CD4-positive, alpha-beta T cell treated with Interleukin-21 for 1 hour (primary cell): ENCODE results near the gene RBM19.
"Not testable (repeated sequence)": the region's sequence is repeated elsewhere in the genome, so short reads cannot be mapped to it uniquely, and the experiment has no call there.

Source experiments
- DNase-seq: peaks from one replicate; pipeline ENCODE4 v3.0.0-alpha.2; 2020

Gene RBM19

DNA sequence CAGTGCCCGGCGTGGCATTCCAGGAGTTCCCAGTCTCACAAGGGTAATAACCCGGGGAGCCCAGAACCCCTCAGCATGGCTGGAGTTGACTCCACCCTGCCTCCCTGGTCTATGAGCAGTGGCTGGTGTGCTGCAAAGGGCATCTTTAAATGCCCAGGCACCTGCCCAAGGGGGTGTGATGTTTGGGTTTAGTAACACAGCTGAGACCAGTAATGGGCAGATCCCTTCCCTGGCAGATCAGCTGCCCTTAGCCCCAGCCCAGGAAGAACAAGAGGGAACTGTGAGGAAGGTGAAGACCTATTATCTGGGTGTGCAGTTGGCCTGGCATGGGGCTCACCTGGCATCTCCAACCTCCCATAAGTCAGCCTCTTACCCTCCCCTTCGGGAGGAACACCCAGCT lies 35.9 kb downstream of the RBM19 start:
- DNase-seq = no peak

DNA sequence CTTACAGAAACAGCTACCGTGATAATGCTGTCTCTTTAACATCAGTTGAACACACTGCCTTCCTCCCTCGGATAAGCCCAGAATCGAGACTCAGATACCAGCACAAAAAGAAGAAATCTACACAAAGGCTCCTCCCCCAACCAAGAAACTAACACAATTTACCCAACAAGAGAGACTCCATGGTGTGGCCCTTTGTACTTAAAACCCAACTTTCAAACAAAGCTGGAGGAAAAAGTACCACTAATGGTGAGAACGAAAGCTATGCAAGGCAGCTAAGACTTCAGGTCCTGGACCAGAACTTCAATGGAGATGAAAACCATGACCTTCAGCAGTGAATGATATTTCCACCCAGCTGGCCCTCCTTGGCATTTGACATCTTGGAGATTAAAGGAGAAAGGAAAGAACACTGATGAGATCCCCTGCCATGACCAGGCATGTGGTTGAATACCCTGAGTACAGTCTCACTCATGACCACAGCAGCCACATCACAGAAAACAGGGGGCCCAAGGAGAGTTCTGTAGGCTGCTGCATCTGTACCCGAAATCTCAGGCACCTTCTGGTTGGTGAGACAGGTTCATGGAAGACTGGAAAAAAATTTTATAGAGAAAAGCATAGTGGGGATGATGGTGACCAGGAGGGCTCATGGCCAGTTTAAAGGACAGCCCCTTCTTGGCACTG lies 36.7 kb downstream of the RBM19 start:
- DNase-seq = no peak

DNA sequence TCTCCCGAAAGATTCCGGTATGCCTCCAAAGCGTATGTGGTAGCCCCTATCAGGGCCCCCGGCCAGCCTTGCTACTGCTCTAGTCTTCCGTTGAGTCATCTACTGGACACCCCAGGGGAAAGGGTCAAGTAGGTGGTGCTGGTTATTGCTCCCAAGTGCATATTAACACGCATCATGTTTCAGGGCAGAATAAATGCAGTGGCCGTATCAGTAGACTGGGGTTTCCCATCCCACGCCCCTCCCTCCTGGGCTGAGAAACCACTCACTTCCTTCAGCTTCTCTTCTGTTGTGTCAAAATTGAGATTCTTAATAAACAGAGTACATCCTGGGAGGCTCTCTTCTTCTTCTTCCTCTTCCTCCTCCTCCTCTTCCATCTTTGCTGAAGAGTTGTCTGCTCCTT lies 39.3 kb downstream of the RBM19 start:
- no peak for DNase-seq

DNA sequence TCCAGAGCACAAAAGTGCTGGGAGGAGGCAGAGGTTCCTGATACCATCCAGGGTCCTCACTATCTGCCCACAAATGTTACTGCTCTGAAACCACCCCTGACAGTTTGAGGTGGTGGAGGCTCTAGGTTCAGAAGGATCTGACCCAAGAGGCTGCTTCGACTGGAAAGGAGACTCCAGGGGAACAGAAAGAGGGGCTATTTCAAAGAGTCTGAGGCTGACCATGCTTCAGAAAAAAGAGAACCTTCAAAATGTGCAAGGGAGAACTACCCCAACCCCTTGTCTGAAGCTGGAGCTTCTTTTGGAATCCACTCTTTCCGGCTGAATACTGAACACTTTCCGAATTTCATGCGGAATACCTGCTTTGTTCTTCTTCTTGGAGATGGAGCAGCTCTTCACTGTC lies 41.8 kb downstream of the RBM19 start:
- no peak for DNase-seq

DNA sequence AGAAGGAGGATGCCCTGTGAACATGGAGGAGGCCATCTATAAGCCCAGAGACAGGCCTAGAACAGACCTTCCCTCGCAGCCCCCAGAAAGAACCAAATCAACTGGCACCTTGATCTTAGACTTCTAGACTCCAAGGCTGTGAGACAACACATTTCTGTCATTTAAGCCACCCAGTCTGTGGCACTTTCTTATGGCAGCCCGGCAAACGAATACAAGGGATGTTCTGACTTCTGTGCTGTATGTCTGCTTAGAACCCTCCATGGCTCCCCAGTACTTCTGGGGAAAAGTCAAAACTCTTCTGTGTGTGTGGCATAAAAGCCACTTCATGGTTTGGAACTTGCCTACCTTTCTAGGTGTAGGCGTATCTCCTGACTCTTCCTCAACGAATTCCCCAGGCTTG lies 42.9 kb downstream of the RBM19 start:
- DNase-seq = no peak

DNA sequence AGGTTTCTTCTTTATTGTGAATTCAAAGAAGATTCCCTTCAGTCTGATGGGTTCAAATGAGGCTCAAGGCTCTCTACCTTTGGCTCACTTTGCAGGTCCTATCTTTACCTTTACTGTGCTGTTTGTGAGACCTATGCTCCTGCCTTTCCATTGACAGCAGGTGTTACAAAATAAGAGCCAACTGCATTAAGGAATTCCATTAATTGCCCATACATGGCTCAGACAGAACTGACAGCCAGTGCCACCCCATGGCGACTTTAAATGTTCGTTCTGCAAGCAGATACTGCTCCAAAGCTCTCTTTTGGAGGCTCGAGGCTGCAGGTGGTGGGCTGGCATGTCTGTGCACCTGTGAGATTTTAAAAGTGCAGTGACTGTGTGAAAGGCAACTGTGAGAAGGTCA lies 44.7 kb downstream of the RBM19 start:
- DNase-seq = no peak

DNA sequence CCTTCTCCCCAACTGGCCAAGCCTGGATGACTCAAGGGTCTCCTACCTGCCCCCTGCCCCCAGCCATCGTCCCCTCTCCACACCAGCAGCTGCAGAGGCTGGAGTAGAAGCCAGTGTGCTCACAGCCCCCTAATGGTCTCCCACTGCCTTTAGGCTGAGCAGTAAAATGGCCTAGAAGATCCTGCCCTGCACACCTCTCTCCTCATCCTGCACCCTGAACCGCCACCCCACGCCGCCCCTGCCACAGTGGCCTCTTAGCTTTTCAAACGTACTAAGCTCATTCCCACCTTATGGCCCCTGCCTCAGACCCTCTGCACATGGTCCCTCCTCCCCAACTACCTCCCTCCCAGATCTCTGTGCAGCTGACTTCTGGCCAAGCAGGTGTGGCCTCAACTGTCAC lies 46.3 kb downstream of the RBM19 start:
- DNase-seq = no peak

DNA sequence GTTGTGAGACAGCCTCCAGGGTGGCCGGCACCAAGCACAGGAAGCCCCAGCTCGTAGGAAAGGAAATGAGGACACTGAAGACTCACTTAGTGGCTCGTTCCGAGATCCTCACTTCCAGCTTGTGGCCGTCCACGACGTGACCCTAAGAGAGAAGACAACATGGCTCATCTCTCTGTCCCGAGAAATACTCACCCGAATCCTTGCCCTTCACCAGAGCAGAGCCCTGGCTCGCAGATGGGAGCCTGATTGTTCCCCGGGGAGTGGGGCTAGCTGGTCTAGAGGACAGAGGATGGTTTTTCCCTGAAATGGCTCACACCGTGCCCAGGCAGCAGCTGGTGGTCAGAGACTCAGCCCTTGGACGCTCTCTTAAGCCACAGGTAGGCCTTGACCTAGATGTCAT lies 47.8 kb downstream of the RBM19 start:
- no peak for DNase-seq

DNA sequence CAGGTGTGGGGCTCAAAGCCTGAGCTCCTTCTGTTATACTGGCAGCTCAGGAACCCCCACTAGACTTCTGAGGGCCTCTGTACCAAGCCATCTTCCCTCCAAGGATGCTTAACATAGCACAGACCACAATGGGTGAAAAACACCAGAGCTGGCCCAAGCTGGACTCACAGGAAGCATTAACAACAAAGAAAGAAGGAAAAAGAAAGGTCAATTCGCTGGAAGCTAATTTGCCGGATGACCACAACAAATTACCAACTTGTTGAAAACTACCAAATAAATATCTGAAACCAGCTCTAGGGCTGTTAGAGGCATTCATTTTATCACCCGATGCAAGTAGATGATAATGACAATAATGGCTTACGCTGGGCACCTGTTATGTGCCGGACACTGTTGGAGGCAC lies 48.7 kb downstream of the RBM19 start:
- no peak for DNase-seq

DNA sequence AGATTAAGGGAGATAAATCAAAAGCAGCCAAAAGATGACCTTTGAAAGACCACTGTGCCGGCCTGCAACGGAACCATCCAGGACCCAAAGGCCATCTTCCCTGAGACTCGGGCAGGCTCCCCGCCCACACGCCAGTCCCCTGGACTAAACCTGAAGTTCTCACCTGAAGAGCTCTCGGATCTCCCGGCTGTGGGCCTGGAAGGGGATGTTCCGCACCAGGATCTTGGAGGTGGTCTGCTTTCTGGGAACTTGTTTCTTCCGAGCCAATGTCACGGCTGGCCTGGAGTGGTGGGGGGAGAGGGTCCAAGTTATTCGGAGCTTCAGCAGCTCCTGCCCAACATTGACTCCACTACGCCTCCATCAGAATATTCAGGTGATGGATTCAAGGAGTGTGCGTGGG lies 51.3 kb downstream of the RBM19 start:
- DNase-seq = no peak

DNA sequence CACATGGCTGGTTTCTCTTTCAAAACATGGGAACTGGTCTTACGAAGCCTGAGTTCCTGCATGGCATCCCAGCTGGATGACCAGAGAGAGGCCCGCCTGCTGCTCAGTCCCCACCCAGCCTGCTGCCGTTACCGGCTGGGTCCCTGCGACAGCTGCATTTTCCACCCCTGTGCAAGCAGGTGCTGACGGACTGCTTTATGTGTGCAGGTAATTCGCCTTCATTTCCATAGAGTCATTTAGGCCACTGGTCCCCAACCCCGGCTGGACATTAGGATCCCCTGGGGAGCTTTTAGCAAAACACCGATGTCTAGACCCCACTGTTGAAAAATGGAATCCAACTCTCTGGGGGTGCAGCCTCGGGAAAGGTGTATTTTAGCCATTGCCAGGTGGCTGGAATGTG lies 51.9 kb downstream of the RBM19 start:
- no peak for DNase-seq

DNA sequence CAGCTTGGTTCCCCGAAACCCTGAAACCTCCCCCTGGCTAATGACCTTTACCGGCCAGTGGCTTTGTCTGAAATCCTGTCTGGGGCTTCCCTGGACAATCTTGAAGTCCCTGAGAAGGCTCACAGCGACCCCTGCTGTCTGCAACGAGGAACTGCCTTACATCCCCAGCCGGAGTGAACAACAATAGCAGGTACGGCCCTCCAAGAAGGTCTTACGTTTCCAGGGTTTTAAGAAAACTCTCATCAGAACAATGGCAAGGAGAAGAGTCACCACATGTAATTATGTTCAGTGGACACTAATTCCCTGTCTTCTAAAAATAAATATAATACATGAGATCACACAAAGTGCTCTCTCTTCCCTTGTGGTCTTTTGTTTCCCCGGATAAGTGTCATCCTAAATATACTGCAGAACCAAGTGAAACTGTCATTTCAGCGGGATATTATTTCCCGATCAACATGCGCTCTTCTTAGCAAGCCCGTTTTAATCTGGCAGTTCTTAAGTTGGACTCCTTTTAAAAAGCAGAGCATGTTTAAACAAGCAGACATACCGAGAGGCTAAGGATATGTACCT lies 53.3 kb downstream of the RBM19 start:
- DNase-seq = peak; percentile 38

DNA sequence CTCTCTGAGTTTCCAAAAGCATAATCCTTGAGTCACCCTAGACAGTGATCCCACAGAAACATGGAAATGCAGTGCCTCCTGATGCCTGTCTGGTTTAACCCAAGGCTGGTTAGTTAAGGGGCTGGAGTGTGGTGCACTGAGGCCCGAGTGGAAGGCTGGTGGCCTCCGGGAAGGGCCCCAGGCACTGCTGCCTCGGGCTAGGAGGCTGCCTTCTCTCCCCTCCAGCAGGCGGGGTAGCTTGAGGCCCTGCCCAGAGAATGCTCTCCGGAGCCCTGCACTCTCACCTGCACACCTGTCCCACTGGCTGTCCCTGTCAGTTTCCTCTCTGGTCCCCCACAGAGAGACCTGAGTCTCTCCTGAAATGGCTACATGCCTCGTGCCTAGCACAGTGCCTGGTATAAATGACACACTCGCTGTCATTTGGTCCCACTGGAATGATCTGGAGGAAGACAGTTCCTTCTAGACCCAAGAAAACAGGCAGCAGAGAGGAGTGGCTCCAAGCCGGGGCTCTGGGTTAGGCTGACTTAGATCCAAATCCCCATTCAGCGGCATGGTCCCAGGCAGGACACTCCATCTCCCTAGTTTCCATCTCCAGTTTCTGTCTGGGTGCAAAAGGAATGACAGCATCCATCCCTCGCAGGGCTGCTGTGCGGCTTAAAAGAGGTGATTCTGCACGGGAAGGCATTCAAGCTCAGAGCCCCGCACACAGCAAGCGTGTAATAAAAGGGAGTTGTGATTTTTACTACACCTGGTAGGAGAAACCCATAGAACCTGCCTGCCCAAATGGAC lies 54.0 kb downstream of the RBM19 start:
- no peak for DNase-seq

DNA sequence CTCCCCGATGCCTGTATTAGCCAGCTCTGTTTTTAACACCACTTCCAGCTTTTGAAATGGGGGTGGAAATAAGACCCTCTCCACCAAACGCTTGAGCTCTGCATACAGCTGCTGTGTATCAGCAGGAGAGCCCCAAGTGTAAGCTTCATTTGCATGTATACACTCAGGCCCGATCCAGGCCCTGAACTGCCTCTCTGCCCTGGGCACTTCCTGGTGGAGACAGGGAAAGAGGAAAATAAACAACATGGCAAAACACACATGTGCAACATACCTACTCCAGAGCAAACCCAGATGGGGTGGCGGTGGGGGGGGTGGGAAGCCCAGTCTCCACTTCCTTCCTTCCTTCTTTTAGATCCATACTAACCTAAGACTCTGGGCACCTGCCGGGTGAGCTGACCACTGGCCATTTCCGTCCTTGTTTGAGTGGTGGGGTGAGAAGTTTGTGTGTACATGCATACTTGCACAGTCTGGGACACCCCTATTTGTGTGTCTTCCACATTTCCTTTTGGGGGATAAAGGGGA lies 55.3 kb downstream of the RBM19 start:
- no peak for DNase-seq

DNA sequence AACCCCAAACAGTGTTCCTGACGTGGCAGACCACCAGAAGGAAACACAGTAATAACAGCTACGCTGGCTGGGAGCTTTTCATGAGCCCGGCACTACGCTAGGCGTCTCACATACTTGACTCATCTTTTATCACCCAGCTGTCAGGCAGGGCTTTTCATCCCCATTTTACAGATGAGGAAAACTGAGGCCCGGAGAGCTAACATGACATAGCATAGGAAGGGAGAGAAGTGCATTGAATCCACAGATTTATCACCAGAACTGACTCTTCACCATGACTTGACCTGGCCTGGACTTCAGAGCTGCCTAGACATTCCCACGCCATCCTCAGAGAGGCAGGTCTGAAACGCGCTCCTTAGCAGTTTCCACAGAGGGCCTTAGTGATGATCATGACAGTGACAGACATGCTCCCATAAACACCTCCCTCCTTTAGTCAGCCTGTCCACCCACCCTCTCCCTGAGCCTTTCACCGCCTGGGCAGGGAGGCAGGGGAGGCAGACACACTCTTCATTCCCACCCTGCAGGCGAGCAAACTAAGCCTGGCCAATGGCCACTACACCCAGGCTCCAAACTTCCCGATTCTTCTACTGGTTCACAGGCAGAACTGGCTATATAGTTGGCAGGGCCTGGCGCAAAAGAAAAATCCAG lies 56.2 kb downstream of the RBM19 start:
- DNase-seq = no peak

DNA sequence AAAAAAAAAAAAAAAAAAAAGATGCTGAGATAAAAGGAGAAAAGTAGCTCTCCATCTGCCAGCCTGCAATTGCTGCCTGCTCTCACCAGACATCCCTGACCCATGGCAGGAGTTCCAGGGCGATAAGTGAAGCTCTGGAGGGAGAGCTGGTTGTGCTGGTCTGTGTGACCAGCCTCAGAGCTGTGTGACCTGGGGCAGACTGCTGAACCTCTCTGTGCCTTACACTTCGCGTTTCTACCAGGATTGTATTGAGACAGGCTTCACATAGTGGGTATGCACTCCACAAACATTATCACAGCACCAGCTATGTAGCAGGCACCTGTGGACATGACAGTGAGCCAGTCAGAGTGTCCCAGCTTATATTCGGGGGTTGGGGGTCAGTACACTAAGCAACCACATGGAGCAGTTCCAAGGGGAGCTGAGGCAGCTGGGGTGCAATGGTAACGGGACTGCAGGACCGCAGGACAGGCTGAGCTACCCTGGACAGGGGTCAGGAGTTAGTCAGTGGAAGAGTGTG lies 57.5 kb downstream of the RBM19 start:
- DNase-seq = no peak

DNA sequence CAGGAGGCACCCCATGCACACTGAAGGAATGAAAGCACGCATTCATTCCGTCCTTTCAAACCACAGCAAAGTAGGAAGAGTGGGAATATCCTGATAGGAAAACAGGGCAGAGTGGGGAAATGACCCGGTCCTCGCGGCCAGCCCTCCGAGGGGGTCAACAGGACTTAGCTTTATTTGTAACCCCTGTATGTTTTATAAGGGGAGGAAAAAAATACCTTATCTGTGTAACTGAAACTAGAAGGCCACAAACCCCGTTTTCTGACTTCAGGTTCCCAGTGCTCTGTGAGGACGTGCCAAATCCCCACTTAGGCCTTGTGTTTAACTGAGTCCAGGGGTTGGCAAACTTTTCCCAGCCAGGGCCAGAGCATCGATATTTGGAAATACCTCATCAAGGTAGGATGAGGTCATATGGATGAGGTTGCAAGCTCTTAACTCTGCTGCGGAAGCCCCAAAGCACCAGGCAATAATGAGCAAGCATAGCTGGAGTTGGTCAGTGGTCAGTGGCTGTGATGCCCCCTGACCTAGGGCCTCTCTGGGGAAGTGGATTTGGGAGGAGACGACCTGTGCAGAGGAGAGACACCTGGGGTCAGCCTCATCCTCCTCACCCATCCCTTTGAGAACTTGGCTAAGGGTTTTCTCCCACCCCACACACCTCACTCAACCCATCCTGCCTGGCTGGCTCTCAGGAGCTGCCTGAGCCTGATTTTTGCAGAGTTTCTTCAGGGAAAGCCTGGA lies 58.5 kb downstream of the RBM19 start:
- DNase-seq = no peak

DNA sequence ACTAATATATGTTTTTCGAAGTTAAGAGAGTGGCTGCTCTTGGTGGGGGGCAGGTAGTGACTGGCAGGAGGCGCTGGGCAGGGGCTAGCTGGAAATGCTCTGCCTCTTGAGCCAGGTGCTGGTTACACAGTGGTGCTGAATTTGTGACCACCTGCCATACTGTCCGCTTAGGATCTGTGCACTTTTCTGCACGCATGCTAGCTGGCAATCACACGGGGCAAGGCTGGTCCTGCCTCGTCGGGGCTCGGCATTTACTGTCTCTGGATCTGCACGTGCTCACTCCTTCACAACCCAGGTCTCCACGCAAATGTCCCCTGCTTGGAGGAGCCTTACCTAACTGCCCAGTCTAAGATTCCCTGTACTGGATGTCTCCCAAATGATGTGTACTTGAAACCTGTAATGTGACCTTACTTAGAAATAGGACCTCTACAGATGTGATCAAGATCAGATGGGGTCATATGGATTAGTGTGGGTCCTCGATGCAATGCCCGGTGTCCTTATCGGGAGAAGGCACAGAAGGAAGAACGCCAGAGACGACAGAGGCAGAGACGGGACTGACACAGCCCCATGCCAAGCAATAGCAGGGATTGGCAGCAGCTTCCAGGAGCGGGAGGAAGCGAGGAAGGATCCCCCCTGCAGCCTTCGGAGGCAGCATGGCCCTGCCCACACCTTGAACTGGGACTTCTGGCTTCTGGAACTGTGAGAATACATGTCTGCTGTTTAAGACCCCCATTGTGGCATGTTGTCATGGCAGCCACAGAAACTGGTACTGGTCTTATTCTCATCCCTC lies 59.5 kb downstream of the RBM19 start:
- DNase-seq = no peak

DNA sequence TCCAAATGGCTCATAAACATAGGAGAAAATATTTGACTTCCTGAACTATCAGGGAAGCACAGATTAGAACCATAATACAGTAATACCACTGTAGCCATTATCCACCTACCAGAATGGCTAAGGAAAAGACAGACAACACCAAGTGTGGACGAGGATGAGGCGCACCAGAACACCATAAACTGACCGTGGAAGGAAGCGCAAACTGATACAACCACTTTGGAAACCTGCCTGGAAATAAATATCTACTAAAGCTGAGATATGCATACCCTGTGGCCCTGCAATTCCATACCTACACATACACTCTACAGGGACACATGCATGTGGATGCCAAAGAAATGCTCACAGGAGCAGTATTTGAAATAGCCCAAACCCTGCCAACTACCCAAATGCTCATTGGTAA lies 60.3 kb downstream of the RBM19 start:
- DNase-seq = no peak

DNA sequence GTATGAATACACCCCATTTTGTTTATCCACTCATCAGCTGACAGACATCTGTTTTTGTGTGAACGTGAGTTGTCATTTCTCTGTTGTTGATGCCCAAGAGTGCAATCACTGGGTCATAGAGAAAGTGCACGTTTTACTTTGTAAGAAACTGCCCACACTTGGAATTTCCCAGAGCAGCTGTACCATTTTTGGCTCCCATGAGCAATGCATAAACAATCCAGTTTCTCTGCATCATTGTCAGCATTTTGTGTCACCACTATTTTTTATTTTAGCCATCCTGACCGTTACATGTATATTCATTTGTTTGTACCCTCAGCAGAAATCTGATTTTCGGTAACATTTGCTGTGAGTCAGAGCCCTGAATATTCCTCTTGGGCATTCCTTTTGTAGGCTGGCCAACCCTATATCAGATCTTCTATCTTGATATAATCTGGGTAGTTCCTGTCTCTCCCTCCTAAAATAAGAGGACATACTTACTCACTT lies 62.7 kb downstream of the RBM19 start:
- no peak for DNase-seq

DNA sequence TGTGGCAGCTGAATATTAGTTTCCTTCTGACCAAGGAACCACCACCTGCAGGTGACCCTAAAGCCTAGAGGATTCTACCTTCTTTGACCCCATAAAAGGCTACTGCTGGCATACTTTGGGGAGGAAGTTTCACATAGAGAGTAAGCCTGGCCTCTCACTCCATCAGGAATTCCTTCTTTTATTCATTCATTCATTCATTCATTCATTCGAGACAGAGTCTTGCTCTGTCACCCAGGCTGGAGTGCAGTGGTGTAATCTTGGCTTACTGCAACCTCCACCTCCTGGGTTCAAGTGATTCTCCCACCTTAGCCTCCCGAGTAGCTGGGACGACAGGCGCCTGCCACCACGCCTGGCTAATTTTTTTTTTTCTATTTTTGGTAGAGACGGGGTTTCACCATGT lies 64.8 kb downstream of the RBM19 start:
- DNase-seq = not testable (repeated sequence)

DNA sequence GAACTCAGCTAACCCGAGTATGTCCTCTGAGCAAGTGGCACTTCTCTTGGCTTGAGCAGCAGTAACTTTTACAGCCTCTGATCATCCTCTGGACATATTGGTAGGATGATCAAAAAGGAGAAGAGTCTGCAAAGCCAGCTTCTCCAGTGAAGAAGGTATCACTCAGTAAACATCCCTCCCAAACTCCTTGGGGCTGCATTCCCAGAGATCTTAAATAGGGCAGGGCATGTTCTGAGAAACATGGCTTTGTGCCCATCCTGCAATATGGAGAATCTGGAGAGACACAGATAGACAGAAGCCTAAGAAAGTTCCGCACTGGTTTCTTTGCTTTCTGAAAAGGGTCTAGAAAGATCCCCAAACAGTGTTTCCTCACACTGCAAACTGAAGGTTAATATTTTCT lies 65.4 kb downstream of the RBM19 start:
- no peak for DNase-seq
